Loucy (cell line): ENCODE data around the gene RUNX1.

Experiments
- H2AFZ ChIP-seq: fragments of 200-600 bp; sonication (generic); 2 replicates; pipeline ENCODE4 v1.6.0; 2016; ENCODE audit warnings: antibody characterized with exemption, mild to moderate bottlenecking, low read length, moderate library complexity
- H3F3A ChIP-seq: fragments of 200-600 bp; 2 replicates; pipeline ENCODE4 v1.6.0; 2016; ENCODE audit warnings: antibody characterized with exemption, low read depth, mild to moderate bottlenecking
- H3K27me3 ChIP-seq: fragments of 200-600 bp; sonication (generic); 2 replicates; pipeline ENCODE4 v1.6.1; 2014; ENCODE audit warnings: low read length, mild to moderate bottlenecking; ENCODE audit not compliant: insufficient read depth, poor library complexity, severe bottlenecking
- H3K36me3 ChIP-seq: fragments of 200-600 bp; sonication (generic); 2 replicates; pipeline ENCODE4 v1.6.1; 2016; ENCODE audit warnings: low read length; ENCODE audit not compliant: insufficient read depth
- H3K4me1 ChIP-seq: fragments of 200-600 bp; sonication (generic); 2 replicates; pipeline ENCODE4 v1.5.1; 2014; ENCODE audit warnings: low read length, mild to moderate bottlenecking; ENCODE audit not compliant: insufficient read depth, poor library complexity, severe bottlenecking
- H3K4me2 ChIP-seq: fragments of 200-600 bp; sonication (generic); 2 replicates; pipeline ENCODE4 v1.6.0; 2014; ENCODE audit warnings: antibody characterized with exemption, low read length, low read depth, mild to moderate bottlenecking; ENCODE audit not compliant: poor library complexity, severe bottlenecking
- H3K4me3 ChIP-seq: fragments of 200-600 bp; sonication (generic); 2 replicates; pipeline ENCODE4 v1.5.1; 2014; ENCODE audit warnings: low read length, mild to moderate bottlenecking, mixed read lengths; ENCODE audit not compliant: poor library complexity, severe bottlenecking
- H3K79me2 ChIP-seq: fragments of 200-600 bp; sonication (generic); 2 replicates; pipeline ENCODE4 v1.6.1; 2014; ENCODE audit warnings: low read length; ENCODE audit not compliant: insufficient read depth
- H3K9ac ChIP-seq: fragments of 200-600 bp; sonication (generic); 2 replicates; pipeline ENCODE4 v1.6.0; 2014; ENCODE audit warnings: mild to moderate bottlenecking, low read depth, low read length, moderate library complexity; ENCODE audit not compliant: poor library complexity, severe bottlenecking
- H3K9me2 ChIP-seq: fragments of 200-600 bp; sonication (generic); replicated peaks from 2 replicates; pipeline ENCODE4 v1.6.1; 2016; ENCODE audit warnings: low read depth, low read length, mixed read lengths
- H3K9me3 ChIP-seq: fragments of 200-600 bp; sonication (generic); 2 replicates; pipeline ENCODE4 v1.6.1; 2014; ENCODE audit warnings: mild to moderate bottlenecking, antibody characterized with exemption, low read length, low read depth; ENCODE audit not compliant: insufficient read depth
- H4K20me1 ChIP-seq: fragments of 200-600 bp; sonication (generic); 2 replicates; pipeline ENCODE4 v1.6.0; 2014; ENCODE audit warnings: antibody characterized with exemption, low read length, mild to moderate bottlenecking; ENCODE audit not compliant: insufficient read depth, poor library complexity, severe bottlenecking
- CTCF ChIP-seq: fragments of 200-600 bp; sonication (generic); conservative IDR thresholded peaks from 2 replicates; pipeline ENCODE4 v1.5.1; 2014; ENCODE audit warnings: mild to moderate bottlenecking, antibody characterized with exemption, low read length
- EZH2phosphoT487 ChIP-seq: fragments of 200-600 bp; IDR thresholded peaks from 2 replicates; pipeline ENCODE4 v1.6.1; 2018; ENCODE audit warnings: antibody characterized with exemption, mild to moderate bottlenecking, moderate library complexity, borderline replicate concordance

RUNX1 gene

GRCh38 chr21:34948157-34948556, 100.9 kb downstream of the RUNX1 start:
- Histone ChIP-seq H3K4me2 (no peak overlapping the region), H3K79me2 (peaks cover 96% of the 10 kb centered on the region), H3K9me3 (no peaks in the 10 kb centered on the region), H3K4me3 (no peak overlapping the region), H3K9ac (no peak overlapping the region), H3K9me2 (no peaks in the 10 kb centered on the region), H3K4me1 (peaks cover 78% of the 10 kb centered on the region), H3K36me3 (peaks cover 36% of the 10 kb centered on the region; the same call in 1 of the 2 replicates), H3K27me3 (no peaks in the 10 kb centered on the region), H2AFZ (no peak overlapping the region), H4K20me1 (peaks cover 84% of the 10 kb centered on the region), H3F3A (peaks cover 8% of the 10 kb centered on the region; the same call in 1 of the 2 replicates)
- TF ChIP-seq CTCF, result no peak
- no peak for TF ChIP-seq EZH2phosphoT487

- Histone ChIP-seq H3K36me3 (peaks cover 40% of the 10 kb centered on the region; the same call in 1 of the 2 replicates), H3K27me3 (no peaks in the 10 kb centered on the region)
Observed at GRCh38 chr21:34946916-34947534, 102.1 kb downstream of the RUNX1 start.

GRCh38 chr21:34946385-34946840, 102.7 kb downstream of the RUNX1 start:
- Histone ChIP-seq H3K4me3 (no peak overlapping the region), H2AFZ (no peak overlapping the region), H3F3A (no peaks in the 10 kb centered on the region), H3K4me1 (peaks cover 84% of the 10 kb centered on the region), H3K9me3 (no peaks in the 10 kb centered on the region), H4K20me1 (peaks cover 90% of the 10 kb centered on the region), H3K36me3 (peaks cover 40% of the 10 kb centered on the region; the same call in 1 of the 2 replicates), H3K4me2 (peak overlapping the region; percentile 38), H3K27me3 (no peaks in the 10 kb centered on the region), H3K9ac (peak overlapping the region; percentile 51), H3K9me2 (no peaks in the 10 kb centered on the region), H3K79me2 (peaks cover 100% of the 10 kb centered on the region)
- no peak for TF ChIP-seq EZH2phosphoT487
- TF ChIP-seq CTCF, result no peak

More at GRCh38 chr21:34946916-34947534, 102.1 kb downstream of the RUNX1 start:
- Histone ChIP-seq H3K4me2 (peak overlapping the region; percentile 38), H3K79me2 (peaks cover 97% of the 10 kb centered on the region), H3K9me2 (no peaks in the 10 kb centered on the region), H3K4me3 (no peak overlapping the region), H3F3A (no peaks in the 10 kb centered on the region), H3K4me1 (peaks cover 78% of the 10 kb centered on the region), H4K20me1 (peaks cover 85% of the 10 kb centered on the region), H3K9me3 (no peaks in the 10 kb centered on the region), H3K9ac (no peak overlapping the region), H2AFZ (no peak overlapping the region)
- TF ChIP-seq CTCF (peak; percentile 56), EZH2phosphoT487 (no peak)
